Adrenal gland (tissue), 12 donors: ENCODE results near the gene ASB2. TPM values are rescaled to one million over a fixed set of nuclear protein-coding genes. Genes with fewer than 3 reads are reported as not detected.

Experiments
- DNase-seq, 7 donors: peaks; one replicate each; pipeline ENCODE4 v3.0.0-alpha.2; 2019 to 2020
- H3K27ac ChIP-seq, 5 donors: fragments of 200-600 bp; sonication (generic) in 4 of 5; 1 replicate in 3 of 5; 2 replicates in 2 of 5; pipeline versions ENCODE4 v1.5.1 to v1.8.0; 2016 to 2020; ENCODE audit warnings: mild to moderate bottlenecking in 1 of 5
- H3K27me3 ChIP-seq: fragments of 200-600 bp; 2 replicates; pipeline ENCODE4 v1.8.0; 2021
- H3K36me3 ChIP-seq, 2 donors: fragments of 200-600 bp; replicated peaks in 1 of 2; 1 replicate in 1 of 2; 2 replicates in 1 of 2; pipeline versions ENCODE4 v1.5.1 to v1.8.0; 2018 to 2022
- H3K4me1 ChIP-seq, 2 donors: fragments of 200-600 bp; replicated peaks in 1 of 2; 1 replicate in 1 of 2; 2 replicates in 1 of 2; pipeline versions ENCODE4 v1.5.1 to v1.8.0; 2018 to 2021
- H3K4me3 ChIP-seq, 4 donors: fragments of 200-600 bp; sonication (generic) in 3 of 4; one replicate each; pipeline ENCODE4 v1.5.1; 2016 to 2018
- H3K9me3 ChIP-seq, 3 donors: fragments of 200-600 bp; sonication (generic) in 1 of 3; replicated peaks in 1 of 3; 1 replicate in 2 of 3; 2 replicates in 1 of 3; pipeline versions ENCODE4 v1.5.1 to v1.8.0; 2016 to 2021
- CTCF ChIP-seq, 6 experiments: fragments of 450-650 bp in 4 of 6; fragments of 200-600 bp in 2 of 6; sonication (generic) in 1 of 6; IDR thresholded peaks; 1 replicate in 5 of 6; 2 replicates in 1 of 6; pipeline versions ENCODE4 v1.5.1 to v1.8.0; 2016 to 2021; ENCODE audit warnings: antibody characterized with exemption in 6 of 6, mild to moderate bottlenecking in 2 of 6, moderate library complexity in 1 of 6
- POLR2A ChIP-seq, 2 donors: fragments of 450-650 bp; IDR thresholded peaks; one replicate each; pipeline ENCODE4 v1.6.1; 2017; ENCODE audit warnings: antibody characterized with exemption in 2 of 2, mild to moderate bottlenecking in 2 of 2, moderate library complexity in 1 of 2
- WGBS, 4 donors: extraction: QIAGEN DNeasy Blood & Tissue Kit in 2 of 4; methylation state at CpG; one replicate each; pipeline versions ENCODE4 v1.1.5 to v1.1.7; 2013 to 2017; 5-methylcytosine and 5-hydroxymethylcytosine counted together
- intact Hi-C, 2 donors: fragments of 100-400 bp; cut with DNase I; formaldehyde crosslinking; loops; one replicate each; pipeline versions ENCODE4 v1.14.1 to v1.15.0; 2022 to 2023
- polyA plus RNA-seq, 3 donors: library from polyadenylated mRNA; stranded (reverse); fragments of 200-250 nt in 2 of 3; fragments of 350-450 nt in 1 of 3; fragmentation: Illumina TruSeq in 1 of 3; extraction: RNeasy Lipid Tissue Mini Kit (QIAGEN cat#74804) in 1 of 3; gene quantifications; one replicate each; pipeline ENCODE4 v1.2.3, GENCODE V29; 2013 to 2014
- total RNA-seq, 9 donors: library from RNA; depleted of rRNA in 4 of 9; stranded (reverse); fragments of >200 nt in 4 of 9; fragments of 120-200 nt in 1 of 9; fragmentation: NEBNext Ultra II Directional in 1 of 9; extraction: Animal tissue kit (Norgen Biotek cat#: 25700) in 1 of 9; gene quantifications; one replicate each; pipeline versions ENCODE4 v1.1.0 to v1.2.4, GENCODE V29; 2013 to 2023
- donor health status: healthy with polysubstance abuse.
- donor health status: Bipolar disorder and iron deficiency.
- donor health status: DM: yes; HTN: yes; CAD: no.
- donor health status: DM: no; HTN: no; CAD: no.
- donor health status: DM: no; HTN: no; CAD: no.
- donor health status: DM: yes; HTN: yes; CAD: no.

The ASB2 gene
- total and polyA plus RNA-seq, 12 donors, result 0.19 to 5.9 (median 0.66) TPM; not detected in 1

- Histone ChIP-seq H3K4me3 (no peak overlapping the region), H3K27ac (no peak overlapping the region), H3K27me3 (peaks cover 17% of the 10 kb centered on the region), H3K36me3 (no peaks in the 10 kb centered on the region), H3K9me3 (no peaks in the 10 kb centered on the region), H3K4me1 (peaks cover 0 to 11% of the 10 kb centered on the region in 2 donors)
- no peak for DNase-seq
- intact Hi-C loops, result loop anchor here in 1 of 2 donors (10.0 kb wide), 1 partner anchor 248 kb away; no protein-coding TSS in a partner anchor
- WGBS, 4 donors, result 85 to 95% (median 94%) methylated on average over 3 to 6 of the region's 6 CpGs
- TF ChIP-seq CTCF (IDR thresholded peaks at IDR 0.05) (no peak), POLR2A (IDR thresholded peaks at IDR 0.05) (no peak)
Measured at GRCh38 chr14:93936926-93937325, 39.4 kb downstream of the ASB2 start.

- DNase-seq, result no peak
- Histone ChIP-seq H3K27ac (no peak overlapping the region), H3K27me3 (peaks cover 17% of the 10 kb centered on the region), H3K4me1 (peaks cover 0 to 11% of the 10 kb centered on the region in 2 donors), H3K9me3 (no peaks in the 10 kb centered on the region), H3K36me3 (no peaks in the 10 kb centered on the region), H3K4me3 (no peak overlapping the region)
- TF ChIP-seq POLR2A (IDR thresholded peaks at IDR 0.05) (no peak), CTCF (IDR thresholded peaks at IDR 0.05) (peak in 4 of 6 experiments; percentile 10 to 30 (median 21))
- intact Hi-C loops, result loop anchor here in 1 of 2 donors (10.0 kb wide), 1 partner anchor 249 kb away; no protein-coding TSS in a partner anchor
- WGBS, 4 donors, result 32 to 43% (median 39%) methylated on average over 5 of the region's 5 CpGs
Measured at GRCh38 chr14:93936245-93936644, 40.1 kb downstream of the ASB2 start.

GRCh38 chr14:93935213-93935612, 41.2 kb downstream of the ASB2 start:
- peaks cover 17% of the 10 kb centered on the region for H3K27me3 ChIP-seq
- H3K4me1 ChIP-seq, result peaks cover 0 to 11% of the 10 kb centered on the region in 2 donors
- no peaks in the 10 kb centered on the region for H3K9me3 ChIP-seq
- no peaks in the 10 kb centered on the region for H3K36me3 ChIP-seq
- intact Hi-C loops, result loop anchor here in 1 of 2 donors (10.0 kb wide), 1 partner anchor 250 kb away; no protein-coding TSS in a partner anchor
- H3K27ac ChIP-seq, result no peak overlapping the region
- 66 to 73% (median 68%) methylated on average over 8 of the region's 8 CpGs for WGBS, 4 donors
- TF ChIP-seq POLR2A (IDR thresholded peaks at IDR 0.05), result no peak
- TF ChIP-seq CTCF (IDR thresholded peaks at IDR 0.05), result no peak
- H3K4me3 ChIP-seq, result no peak overlapping the region
- no peak for DNase-seq

- no peak overlapping the region for H3K4me3 ChIP-seq
- no peak for DNase-seq
- no peaks in the 10 kb centered on the region for H3K4me1 ChIP-seq
- H3K9me3 ChIP-seq, result no peaks in the 10 kb centered on the region
- 86 to 92% (median 89%) methylated on average over 4 of the region's 4 CpGs for WGBS, 4 donors
- H3K27me3 ChIP-seq, result peaks cover 4% of the 10 kb centered on the region
- H3K36me3 ChIP-seq, result no peaks in the 10 kb centered on the region
- intact Hi-C loops, result loop anchor here in 1 of 2 donors (10.0 kb wide), 1 partner anchor 252 kb away; no protein-coding TSS in a partner anchor
- TF ChIP-seq CTCF (IDR thresholded peaks at IDR 0.05) (no peak), POLR2A (IDR thresholded peaks at IDR 0.05) (no peak)
- no peak overlapping the region for H3K27ac ChIP-seq
Measured at GRCh38 chr14:93932642-93933041, 43.7 kb downstream of the ASB2 start.
